Measurements from ENCODE around the gene NXF3.

DNA sequence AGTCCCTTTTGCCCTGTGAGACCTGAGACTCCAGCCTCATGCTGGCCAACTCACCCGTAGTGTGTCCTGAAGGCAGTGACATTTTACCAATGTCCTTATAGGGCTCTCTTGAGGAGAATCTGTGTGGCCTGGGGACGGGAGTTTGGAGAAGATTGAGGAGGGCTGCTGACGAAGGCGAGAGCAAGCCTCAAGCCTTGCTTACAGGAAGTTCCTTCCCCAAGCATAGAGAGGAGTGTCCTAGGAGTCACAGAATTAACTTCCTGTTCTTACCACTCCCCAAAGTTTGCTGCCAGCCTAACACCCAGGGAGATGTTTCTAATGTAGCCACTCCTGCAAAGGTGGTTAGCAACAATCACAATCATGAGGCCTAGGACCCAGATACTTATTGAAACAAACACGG lies at the start of gene NXF3:
- TF ChIP-seq, protein P1, sequence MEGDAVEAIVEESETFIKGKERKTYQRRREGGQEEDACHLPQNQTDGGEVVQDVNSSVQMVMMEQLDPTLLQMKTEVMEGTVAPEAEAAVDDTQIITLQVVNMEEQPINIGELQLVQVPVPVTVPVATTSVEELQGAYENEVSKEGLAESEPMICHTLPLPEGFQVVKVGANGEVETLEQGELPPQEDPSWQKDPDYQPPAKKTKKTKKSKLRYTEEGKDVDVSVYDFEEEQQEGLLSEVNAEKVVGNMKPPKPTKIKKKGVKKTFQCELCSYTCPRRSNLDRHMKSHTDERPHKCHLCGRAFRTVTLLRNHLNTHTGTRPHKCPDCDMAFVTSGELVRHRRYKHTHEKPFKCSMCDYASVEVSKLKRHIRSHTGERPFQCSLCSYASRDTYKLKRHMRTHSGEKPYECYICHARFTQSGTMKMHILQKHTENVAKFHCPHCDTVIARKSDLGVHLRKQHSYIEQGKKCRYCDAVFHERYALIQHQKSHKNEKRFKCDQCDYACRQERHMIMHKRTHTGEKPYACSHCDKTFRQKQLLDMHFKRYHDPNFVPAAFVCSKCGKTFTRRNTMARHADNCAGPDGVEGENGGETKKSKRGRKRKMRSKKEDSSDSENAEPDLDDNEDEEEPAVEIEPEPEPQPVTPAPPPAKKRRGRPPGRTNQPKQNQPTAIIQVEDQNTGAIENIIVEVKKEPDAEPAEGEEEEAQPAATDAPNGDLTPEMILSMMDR (IDR thresholded peaks at IDR 0.05), result no peak
- TF ChIP-seq POLR2AphosphoS5 (IDR thresholded peaks at IDR 0.05), result no peak

Data from prostate gland (tissue), 2 donors.